Gastroesophageal sphincter (tissue), 4 donors: ENCODE data around the gene JAKMIP2. TPM values are rescaled to one million over a fixed set of nuclear protein-coding genes. Genes with fewer than 3 reads are reported as not detected.

Experiments used
- ATAC-seq: fragments of 150-250 bp; one replicate; pipeline ENCODE4 v1.9.1; 2016; ENCODE audit warnings: mild to moderate bottlenecking, moderate library complexity
- H3K27ac ChIP-seq, 4 donors: fragments of 200-600 bp; sonication (generic) in 3 of 4; 1 replicate in 3 of 4; 2 replicates in 1 of 4; pipeline ENCODE4 v1.5.1; 2016 to 2019
- H3K27me3 ChIP-seq: fragments of 200-600 bp; sonication (generic); one replicate; pipeline ENCODE4 v1.5.1; 2019
- H3K36me3 ChIP-seq, 2 donors: fragments of 200-600 bp; sonication (generic); one replicate each; pipeline ENCODE4 v1.5.1; 2019; ENCODE audit warnings: control low read depth in 1 of 2
- H3K4me1 ChIP-seq, 3 donors: fragments of 200-600 bp; sonication (generic); 1 replicate in 2 of 3; 2 replicates in 1 of 3; pipeline ENCODE4 v1.5.1; 2016 to 2019; ENCODE audit warnings: control low read depth in 2 of 3
- H3K4me3 ChIP-seq, 2 donors: fragments of 200-600 bp; sonication (generic); one replicate each; pipeline ENCODE4 v1.5.1; 2019; ENCODE audit warnings: mild to moderate bottlenecking in 1 of 2, moderate library complexity in 1 of 2
- H3K9me3 ChIP-seq, 3 donors: fragments of 200-600 bp; sonication (generic); one replicate each; pipeline ENCODE4 v1.5.1; 2017 to 2019; ENCODE audit warnings: control low read depth in 2 of 3
- EP300 ChIP-seq: sonication (generic); formaldehyde crosslinking; IDR thresholded peaks from one replicate; pipeline ENCODE4 v1.6.1; 2017; ENCODE audit warnings: antibody characterized with exemption, mild to moderate bottlenecking
- POLR2A ChIP-seq, 2 donors: fragments of 450-650 bp; IDR thresholded peaks; one replicate each; pipeline ENCODE4 v1.6.1; 2017; ENCODE audit warnings: antibody characterized with exemption in 2 of 2, mild to moderate bottlenecking in 2 of 2, moderate library complexity in 1 of 2
- POLR2AphosphoS5 ChIP-seq: sonication (generic); formaldehyde crosslinking; IDR thresholded peaks from one replicate; pipeline ENCODE4 v1.6.1; 2017; ENCODE audit warnings: antibody characterized with exemption
- WGBS, 2 donors: methylation state at CpG; one replicate each; pipeline ENCODE4 v1.1.5; 2018; ENCODE audit warnings: low coverage in 1 of 2; 5-methylcytosine and 5-hydroxymethylcytosine counted together
- total RNA-seq, 4 donors: library from RNA; depleted of rRNA; stranded (reverse); fragments of >200 nt; gene quantifications; one replicate each; pipeline ENCODE4 v1.1.0, GENCODE V29; 2016
- TF ChIP-seq, protein P1 (sequence below), 4 experiments: fragments of 200-600 bp in 2 of 4; fragments of 450-650 bp in 2 of 4; sonication (generic) in 1 of 4; IDR thresholded peaks; one replicate each; pipeline ENCODE4 v1.5.1; 2017 to 2019; ENCODE audit warnings: antibody characterized with exemption in 4 of 4, mild to moderate bottlenecking in 2 of 4, moderate library complexity in 2 of 4

Gene JAKMIP2
- total RNA-seq, 4 donors from 2014 or later, result 0.62 to 2.3 (median 0.79) TPM

DNA sequence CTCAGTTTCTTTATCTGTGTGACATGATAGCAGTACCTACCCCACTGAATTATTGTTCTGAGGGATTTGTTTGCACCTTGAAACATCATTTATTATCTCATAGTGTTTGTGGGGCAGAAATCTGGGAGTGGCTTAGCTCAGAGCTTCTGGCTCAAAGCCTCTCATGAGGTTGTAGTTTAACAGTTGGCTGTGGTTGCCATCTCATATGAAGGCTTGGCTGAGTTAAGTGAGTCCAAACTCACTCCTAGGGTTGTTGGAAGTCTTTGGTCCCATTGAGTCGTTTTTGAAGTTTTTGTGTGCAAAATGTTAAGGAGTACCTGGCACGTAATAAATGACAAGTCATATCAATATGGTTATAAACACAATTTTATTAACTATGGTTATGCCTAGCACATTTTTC, 3.6 kb upstream of the JAKMIP2 start:
- WGBS, 2 donors, result 76 to 100% methylated on average over 2 of the region's 2 CpGs
- no peaks in the 10 kb centered on the region for H3K36me3 ChIP-seq
- H3K4me3 ChIP-seq, result no peak overlapping the region
- no peak for ATAC-seq
- peaks cover 0 to 11% (median 0%) of the 10 kb centered on the region in 3 donors for H3K4me1 ChIP-seq
- H3K27ac ChIP-seq, result no peak overlapping the region
- TF ChIP-seq EP300, result no peak
- TF ChIP-seq, protein P1, sequence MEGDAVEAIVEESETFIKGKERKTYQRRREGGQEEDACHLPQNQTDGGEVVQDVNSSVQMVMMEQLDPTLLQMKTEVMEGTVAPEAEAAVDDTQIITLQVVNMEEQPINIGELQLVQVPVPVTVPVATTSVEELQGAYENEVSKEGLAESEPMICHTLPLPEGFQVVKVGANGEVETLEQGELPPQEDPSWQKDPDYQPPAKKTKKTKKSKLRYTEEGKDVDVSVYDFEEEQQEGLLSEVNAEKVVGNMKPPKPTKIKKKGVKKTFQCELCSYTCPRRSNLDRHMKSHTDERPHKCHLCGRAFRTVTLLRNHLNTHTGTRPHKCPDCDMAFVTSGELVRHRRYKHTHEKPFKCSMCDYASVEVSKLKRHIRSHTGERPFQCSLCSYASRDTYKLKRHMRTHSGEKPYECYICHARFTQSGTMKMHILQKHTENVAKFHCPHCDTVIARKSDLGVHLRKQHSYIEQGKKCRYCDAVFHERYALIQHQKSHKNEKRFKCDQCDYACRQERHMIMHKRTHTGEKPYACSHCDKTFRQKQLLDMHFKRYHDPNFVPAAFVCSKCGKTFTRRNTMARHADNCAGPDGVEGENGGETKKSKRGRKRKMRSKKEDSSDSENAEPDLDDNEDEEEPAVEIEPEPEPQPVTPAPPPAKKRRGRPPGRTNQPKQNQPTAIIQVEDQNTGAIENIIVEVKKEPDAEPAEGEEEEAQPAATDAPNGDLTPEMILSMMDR (IDR thresholded peaks at IDR 0.05), result no peak
- no peak for TF ChIP-seq POLR2A (IDR thresholded peaks at IDR 0.05)
- no peak for TF ChIP-seq POLR2AphosphoS5
- no peaks in the 10 kb centered on the region for H3K27me3 ChIP-seq
- H3K9me3 ChIP-seq, result no peaks in the 10 kb centered on the region

DNA sequence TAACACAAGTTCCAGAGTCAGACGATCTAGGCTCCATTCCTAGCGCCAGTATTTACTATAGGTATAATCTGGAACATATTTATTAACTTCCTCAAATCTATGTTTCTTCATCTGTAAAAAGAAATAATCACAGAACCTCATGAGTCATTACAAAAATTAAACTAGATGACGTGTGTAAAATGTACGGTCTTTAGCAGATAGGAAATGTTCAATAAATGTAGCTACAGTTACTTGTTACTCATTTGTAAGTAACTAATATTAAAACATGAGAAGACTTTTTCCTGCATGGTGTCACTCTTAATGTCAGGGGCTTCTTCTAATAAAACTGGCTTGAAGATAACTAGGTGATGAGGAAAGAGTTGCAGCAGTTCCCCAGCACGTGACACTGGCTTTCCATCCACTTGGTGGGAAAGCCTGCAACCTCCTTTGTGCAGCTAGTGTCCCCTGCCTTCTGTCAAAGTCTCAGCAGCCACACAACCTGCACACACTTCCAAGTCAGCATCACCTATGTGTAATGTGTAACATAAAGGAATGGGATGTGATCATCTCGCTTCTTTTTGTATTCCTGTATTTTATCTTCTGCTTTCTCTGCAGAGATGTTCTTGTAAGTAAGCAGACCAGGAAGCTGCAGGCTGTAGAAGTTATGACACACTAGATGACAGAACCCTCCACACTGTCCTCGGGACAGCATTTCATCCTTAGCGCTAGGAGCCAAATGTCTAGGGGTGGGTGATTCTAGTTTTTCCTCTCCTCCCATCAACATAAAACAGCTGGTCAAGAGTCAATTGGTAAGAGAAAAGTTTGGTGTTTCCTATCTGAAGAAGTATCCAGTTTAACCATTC, 1.8 kb upstream of the JAKMIP2 start:
- no peak for ATAC-seq
- Histone ChIP-seq H3K36me3 (no peaks in the 10 kb centered on the region), H3K4me3 (no peak overlapping the region), H3K9me3 (no peaks in the 10 kb centered on the region), H3K27me3 (no peaks in the 10 kb centered on the region), H3K4me1 (peaks cover 0 to 11% (median 0%) of the 10 kb centered on the region in 3 donors), H3K27ac (no peak overlapping the region)
- 51 to 66% methylated on average over 7 to 8 of the region's 8 CpGs for WGBS, 2 donors
- TF ChIP-seq EP300, result no peak

DNA sequence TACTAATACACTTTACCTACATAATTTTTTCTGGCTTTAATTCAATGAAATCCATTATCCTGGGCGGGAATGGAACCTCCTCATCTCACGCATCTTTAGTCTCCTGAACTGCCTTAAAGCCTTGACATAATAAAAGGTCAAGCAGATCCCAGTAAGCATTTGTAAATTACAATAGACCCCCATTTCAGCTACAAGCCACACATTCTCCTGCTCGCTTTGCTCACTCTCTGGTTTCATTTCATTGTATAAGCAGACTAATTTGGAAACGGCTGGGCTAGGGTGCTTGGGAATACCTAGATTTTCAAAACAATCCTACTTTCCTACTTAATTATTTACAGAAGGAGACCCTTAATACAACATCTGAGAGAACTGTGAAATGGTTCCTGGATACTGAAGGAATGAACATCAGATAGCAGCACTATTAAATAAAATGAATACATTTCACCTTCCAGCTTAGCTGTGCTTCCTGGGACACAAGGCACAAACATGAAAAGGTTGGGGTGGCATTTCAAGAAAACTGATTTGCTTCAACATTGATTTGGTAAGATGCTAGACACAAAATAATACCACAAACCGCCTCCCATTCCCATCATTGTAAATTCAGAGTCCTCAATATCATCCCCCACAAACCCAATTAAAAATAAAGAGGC, 1.5 kb downstream of the JAKMIP2 start:
- no peak for ATAC-seq
- no peak for TF ChIP-seq POLR2A (IDR thresholded peaks at IDR 0.05)
- no peak for TF ChIP-seq EP300
- TF ChIP-seq, protein P1 (IDR thresholded peaks at IDR 0.05), result no peak
- no peak for TF ChIP-seq POLR2AphosphoS5
- no peaks in the 10 kb centered on the region for H3K27me3 ChIP-seq
- WGBS, 2 donors, result 65 to 75% methylated on average over 4 to 5 of the region's 5 CpGs
- H3K4me1 ChIP-seq, result peaks cover 0 to 11% (median 0%) of the 10 kb centered on the region in 3 donors
- H3K27ac ChIP-seq, result no peak overlapping the region
- H3K4me3 ChIP-seq, result no peak overlapping the region
- H3K9me3 ChIP-seq, result no peaks in the 10 kb centered on the region
- H3K36me3 ChIP-seq, result no peaks in the 10 kb centered on the region

DNA sequence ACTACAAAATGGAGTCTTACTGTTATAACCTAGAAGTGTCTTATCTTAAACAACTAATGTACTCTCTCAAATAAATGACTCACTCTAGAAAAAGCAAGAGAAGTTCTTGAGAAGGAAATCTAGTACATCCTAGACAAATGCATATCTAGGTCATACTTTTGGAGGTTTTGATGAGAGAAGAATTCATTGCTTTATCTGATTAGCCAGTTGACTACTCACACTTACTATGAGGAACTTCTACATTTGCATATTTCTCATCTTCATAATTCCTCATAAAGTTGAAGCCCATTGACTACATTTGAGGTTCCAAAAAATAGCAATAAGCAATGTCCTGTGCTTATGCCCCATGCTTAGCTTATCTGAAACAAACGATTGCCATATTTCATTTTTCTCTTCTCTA, 2.8 kb downstream of the JAKMIP2 start:
- 67 to 78% methylated on average over 1 of the region's 1 CpG for WGBS, 2 donors
- no peak overlapping the region for H3K4me3 ChIP-seq
- H3K4me1 ChIP-seq, result peaks cover 0 to 11% (median 0%) of the 10 kb centered on the region in 3 donors
- H3K9me3 ChIP-seq, result no peaks in the 10 kb centered on the region
- H3K36me3 ChIP-seq, result no peaks in the 10 kb centered on the region
- no peak for ATAC-seq
- TF ChIP-seq POLR2A (IDR thresholded peaks at IDR 0.05), result no peak
- no peak for TF ChIP-seq EP300
- no peak for TF ChIP-seq POLR2AphosphoS5
- TF ChIP-seq, protein P1 (IDR thresholded peaks at IDR 0.05), result no peak
- no peak overlapping the region for H3K27ac ChIP-seq
- no peaks in the 10 kb centered on the region for H3K27me3 ChIP-seq

DNA sequence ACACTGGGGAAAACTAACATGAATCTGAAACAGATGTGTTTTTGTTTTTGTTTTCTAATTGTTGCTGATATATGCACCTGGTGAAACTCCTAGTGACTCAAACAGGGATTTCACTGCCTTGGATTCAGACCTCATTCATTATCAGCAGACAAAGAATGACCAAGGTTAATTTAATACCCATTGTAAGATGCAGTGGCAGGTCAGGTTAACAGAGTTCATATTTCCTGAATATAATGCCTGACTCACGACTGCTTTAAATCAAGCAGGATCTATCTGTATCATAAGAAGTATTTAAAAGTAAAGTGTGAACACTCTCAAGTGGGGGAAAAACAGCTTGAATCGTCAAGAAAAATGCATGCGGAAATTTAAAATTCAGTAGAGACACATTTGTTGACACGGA, 5.5 kb downstream of the JAKMIP2 start:
- no peak overlapping the region for H3K4me3 ChIP-seq
- no peak for ATAC-seq
- no peaks in the 10 kb centered on the region for H3K9me3 ChIP-seq
- TF ChIP-seq POLR2A (IDR thresholded peaks at IDR 0.05) (no peak), POLR2AphosphoS5 (no peak), EP300 (no peak)
- TF ChIP-seq, protein P1 (IDR thresholded peaks at IDR 0.05), result no peak
- H3K27ac ChIP-seq, result no peak overlapping the region
- no peaks in the 10 kb centered on the region for H3K27me3 ChIP-seq
- peaks cover 0 to 2% (median 0%) of the 10 kb centered on the region in 3 donors for H3K4me1 ChIP-seq
- WGBS, 2 donors, result 91 to 93% methylated on average over 4 of the region's 4 CpGs
- no peaks in the 10 kb centered on the region for H3K36me3 ChIP-seq
